SW480 (cell line): Measurements from ENCODE around the gene SLC7A7.
"Not testable (repeated sequence)": the region's sequence is repeated elsewhere in the genome, so short reads cannot be mapped to it uniquely, and the experiment has no call there.

Source experiments
- DNase-seq: peaks from one replicate; pipeline ENCODE4 v3.0.0-alpha.2; 2016; ENCODE audit warnings: low spot score

SLC7A7 gene

DNA sequence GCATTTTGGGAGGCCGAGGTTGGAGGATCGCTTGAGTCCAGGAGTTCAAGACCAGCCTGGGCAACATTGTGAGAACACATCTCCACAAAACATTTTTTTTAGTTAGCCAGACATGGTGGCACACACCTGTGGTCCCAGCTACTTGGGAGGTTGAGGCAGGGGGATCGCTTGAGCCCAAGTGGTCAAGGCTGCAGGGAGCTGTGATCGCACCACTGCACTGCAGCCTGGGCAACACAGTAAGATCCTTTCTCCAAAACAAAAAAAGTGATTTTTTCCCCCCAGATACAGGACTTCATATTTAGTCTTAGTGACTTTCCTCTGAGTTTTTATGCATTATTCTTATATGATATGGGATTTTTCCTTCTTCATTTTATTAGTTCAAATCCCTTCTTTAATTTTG is 28.6 kb downstream of the SLC7A7 start:
- DNase-seq = no peak

DNA sequence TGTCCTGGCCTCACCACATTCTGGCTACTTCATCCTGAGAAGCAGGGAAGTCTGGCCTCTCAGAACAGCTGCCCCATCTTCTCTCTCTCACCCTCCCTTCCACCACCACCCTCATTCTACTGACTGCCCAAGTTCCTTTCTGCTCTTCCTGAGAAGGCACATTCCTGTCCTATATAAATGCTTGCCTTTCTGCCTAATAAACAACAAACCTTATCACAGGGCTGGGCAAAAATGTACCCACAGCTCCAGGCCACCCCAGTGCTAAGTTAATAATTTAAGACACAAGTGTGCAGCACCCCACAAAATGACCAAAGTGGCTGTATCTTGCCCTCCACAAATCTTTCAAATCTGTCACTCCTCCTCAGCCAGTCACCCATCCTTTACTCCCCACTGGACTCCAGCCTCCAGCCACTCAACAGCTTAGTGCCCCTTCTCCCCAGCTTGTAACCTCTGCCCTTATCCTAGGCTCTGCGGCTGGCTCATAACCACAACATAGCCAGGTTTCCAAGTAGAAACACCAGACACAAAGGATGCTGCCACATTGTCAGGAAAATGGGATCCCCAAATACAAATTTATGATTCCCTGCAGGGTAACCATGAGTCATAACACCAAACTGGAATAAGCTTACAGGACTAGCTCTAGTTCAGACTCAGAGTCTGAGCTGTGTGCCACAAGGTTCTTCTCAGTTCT is 33.8 kb downstream of the SLC7A7 start:
- peak; percentile 40 for DNase-seq

DNA sequence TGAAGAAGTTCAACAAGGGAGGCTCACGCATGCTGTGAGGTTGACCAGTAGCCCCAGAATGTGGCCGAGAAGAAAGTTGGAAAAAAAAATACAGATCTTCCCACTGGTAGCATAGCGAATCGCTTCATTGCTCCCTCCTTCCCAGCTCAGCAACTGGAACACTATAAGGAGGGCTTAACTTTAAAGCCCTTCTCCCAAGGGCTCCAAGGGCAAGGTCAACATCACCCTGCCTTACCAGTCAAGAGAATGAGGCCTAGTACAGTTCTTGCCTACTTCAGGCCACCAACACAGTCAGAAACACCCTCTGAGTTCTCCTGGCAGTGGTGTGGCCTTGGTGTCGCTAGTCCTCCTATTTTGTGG is 34.3 kb downstream of the SLC7A7 start:
- no peak for DNase-seq

DNA sequence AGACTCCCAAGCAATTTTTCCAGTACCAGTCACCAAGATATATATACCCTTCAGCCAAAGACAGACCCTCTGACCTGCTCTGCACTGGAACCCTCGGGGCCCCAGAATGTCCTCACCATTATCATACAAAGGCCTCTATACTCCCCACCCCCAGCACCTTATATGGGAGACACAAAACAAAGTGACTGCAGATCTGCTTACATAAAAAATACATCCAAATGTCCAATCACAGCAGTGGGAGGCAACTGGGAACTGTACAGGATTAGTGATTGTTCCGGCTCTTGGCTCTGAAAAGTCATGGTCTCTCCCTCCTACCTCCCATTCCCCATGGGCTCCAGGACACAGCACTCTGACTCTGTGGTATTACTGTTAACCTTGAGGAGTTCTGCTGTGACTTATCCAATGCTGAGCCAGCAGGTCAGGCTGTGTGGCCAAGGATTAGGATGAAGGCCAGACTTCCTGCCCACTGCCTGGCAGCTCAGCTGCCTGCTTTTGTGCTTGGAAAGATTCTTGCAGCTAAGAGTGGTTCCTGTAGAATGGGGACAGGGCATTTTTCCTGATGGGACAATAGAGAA is 35.0 kb downstream of the SLC7A7 start:
- DNase-seq = no peak

DNA sequence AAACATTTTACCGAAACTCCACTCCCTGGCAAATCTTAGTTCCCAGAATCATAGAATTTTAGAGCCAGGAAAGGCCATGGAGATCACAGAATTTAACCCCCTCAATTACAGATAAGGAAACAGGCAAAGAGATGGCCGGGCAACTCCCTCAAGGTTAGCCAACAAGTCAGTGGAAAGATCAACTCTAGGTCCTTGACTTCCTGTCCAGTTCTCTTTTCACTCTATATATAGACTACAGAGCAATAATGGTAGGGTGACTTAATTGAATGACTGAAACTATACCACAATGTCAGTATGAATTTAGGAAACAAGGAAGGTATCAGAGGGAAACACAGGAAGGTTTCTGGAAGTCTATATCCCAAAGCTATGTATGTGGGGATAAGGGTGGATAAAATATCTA is 37.2 kb downstream of the SLC7A7 start:
- no peak for DNase-seq

DNA sequence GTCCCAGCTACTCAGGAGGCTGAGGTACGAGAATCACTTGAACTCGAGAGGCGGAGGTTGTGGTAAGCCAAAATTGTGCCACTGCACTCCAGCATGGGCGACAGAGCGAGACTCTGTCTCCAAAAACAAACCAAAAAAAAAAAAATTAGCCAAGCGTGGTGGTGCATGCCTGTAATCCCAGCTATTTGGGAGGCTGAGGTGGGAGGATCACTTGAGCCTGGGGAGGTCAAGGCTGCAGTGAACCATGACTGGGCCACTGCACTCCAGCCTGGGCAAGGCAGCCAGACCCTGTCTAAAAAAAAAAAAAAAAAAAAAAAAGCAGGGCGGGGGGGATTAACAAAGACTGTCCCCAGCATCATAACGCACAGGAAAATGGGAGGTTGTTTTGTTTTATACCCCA is 38.4 kb downstream of the SLC7A7 start:
- not testable (repeated sequence) for DNase-seq

DNA sequence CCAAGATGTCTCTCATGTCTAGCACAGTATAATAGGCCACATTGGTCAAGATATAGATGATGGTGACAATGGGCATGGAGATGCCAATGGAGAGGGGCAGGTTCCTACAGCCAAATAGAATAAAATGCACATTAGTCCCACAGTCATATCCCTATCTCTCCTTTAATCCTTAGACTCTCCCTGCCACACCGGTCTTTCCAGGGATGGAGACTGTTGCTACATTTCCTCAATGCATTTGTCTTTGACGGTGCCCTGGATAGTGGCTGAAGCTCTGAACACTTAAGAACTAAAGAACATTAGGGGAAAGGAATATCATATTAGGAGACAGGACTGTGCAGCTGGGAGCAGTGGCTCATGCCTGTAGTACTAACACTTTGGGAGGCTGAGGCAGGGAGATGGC is 39.0 kb downstream of the SLC7A7 start:
- DNase-seq = no peak

DNA sequence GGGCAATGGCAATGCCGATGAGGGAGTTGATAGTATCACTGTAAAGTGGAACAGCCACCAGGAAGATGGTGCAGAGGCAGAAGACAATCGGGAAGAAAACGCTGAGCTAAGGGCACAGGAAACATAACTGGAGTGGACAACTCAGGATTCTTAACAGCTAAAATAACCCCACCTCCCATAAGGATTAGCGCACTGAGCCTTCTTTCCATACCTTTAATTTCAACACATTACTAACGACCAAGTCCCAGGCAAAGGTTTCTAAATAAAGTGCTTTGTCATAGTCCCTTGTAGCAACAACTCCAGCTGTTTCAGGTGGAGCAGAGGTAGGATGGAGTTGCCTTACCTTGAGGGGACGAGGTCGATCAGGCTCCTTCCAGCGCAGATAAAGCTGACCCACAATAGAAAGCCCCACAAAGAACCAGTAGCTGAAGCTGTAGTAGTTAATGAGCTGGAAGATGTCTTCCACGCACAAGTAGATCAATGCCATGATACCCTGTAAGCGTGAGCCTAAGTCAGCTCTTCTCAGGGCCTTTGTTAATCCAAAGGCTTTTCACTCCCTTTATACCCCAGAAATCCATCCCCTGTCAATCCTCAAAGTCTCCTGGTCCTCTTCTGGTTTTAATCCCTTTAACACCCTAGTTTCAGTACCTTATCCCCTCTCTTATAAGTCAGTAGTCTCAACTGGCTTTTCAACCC is 41.1 kb downstream of the SLC7A7 start:
- no peak for DNase-seq

DNA sequence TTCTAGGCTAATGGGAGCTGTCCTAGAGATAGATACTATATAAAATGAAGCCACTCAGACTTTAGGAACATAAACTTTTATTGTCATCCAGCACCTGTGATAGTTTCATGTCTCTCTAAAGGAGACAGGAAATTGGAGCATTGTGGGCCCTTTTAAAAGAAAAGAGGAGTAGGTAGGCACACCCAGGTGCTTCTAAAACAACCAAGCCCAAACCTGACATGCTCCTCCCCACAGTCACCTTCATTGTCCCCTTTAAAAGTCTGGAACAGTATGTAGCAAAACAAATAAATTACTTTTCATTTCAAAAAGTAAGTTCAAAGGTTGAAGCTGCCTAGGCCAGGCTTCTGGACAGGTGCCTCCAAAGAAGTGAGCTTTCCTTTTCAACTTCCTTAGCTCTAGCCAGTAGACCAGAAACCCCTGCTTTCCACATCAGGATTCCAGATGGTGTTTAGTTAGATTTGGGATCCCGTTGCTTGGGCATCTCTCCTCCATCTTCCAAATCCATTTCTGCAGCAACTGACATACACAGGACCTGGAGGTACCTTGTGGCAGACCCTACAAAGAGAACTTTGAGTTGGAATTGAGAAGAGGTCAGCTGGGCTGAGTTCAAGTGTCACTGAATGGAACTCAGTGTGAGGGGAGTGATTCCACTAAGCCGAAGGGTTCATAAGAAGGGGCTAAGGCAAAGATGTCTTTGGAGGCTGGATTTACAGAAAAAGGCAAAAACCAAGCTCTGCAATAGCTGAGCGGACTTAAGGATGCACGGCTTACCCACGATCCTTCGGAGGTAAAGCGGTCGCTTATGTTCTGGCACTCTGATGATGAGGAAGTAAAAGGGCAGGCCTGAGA is 41.8 kb downstream of the SLC7A7 start:
- DNase-seq = no peak

DNA sequence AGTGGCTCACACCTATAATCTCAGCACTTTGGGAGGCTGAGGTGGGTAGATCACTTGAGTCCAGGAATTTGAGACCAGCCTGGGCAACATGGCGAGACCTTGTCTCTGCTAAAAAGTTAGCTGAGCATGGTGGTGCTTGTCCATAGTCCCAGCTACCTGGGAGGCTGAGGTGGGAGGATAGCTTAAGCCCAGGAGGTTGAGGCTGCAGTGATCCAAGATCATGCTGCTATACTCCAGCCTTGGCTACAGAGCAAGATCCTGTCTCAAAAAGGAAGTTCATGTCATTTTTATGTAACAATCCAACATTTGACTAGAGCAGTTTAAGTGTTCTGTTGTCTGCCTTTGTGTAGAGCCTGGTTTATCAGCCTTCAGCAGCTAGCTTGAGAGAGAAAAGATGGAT is 42.5 kb downstream of the SLC7A7 start:
- no peak for DNase-seq

DNA sequence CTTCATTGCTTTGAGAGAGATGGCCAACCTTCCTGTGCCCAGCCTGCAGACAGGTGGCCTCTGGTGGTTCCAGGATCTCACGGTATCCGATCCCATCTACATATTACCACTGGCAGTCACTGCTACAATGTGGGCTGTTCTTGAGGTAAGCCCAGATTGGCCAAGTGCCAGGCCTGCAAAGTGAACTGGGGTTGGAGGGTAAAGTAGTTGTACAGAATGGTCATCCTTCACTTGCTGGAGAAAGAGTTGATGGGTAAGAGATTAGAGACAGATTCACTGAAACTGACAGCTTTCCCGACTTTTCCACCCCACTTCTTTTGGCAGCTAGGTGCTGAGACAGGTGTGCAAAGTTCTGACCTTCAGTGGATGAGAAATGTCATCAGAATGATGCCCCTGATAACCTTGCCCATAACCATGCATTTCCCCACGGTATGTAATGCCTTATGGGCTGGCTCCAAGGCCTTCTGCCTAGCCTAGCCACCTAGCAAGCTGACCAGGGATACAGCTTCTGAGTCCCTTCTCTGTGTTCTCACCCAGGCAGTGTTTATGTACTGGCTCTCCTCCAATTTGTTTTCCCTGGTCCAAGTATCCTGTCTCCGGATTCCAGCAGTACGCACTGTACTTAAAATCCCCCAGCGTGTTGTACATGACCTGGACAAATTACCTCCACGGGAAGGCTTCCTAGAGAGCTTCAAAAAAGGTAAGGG is 44.6 kb downstream of the SLC7A7 start:
- DNase-seq = no peak

DNA sequence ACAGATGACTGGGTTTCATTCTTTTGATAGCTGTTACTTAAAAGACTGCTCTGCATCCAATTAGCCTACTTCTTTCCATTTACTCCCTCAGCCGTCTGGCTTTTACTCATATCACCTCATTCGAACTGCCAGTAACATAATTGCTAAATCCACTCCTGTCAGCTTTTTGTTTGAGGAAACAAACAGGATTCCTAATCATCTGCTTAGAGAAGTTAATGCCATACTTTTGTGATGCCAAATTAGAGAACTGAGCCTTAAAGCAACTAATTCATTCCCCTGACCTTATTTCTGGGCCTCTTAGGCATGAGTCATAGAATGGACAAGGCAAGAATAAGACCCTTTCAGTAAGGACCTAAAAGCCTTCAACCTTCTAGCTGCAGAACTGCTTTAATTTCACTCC is 45.9 kb downstream of the SLC7A7 start:
- no peak for DNase-seq

DNA sequence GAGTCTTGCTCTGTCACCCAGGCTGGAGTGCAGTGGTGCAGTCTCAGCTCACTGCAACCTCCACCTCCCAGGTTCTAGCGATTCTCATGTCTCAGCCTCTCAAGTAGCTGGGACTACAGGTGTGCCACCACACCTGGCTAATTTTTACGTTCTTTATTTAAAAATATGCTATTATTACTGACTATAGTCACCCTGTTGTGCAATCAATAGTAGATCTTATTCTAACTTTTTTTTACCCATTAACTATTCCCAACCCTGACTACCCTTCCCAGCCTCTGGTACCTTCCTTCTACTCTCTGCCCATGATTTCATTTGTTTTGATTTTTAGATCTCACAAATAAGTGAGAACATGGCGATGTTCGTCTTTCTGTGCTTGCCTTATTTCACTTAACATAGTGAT is 46.3 kb downstream of the SLC7A7 start:
- DNase-seq = no peak

DNA sequence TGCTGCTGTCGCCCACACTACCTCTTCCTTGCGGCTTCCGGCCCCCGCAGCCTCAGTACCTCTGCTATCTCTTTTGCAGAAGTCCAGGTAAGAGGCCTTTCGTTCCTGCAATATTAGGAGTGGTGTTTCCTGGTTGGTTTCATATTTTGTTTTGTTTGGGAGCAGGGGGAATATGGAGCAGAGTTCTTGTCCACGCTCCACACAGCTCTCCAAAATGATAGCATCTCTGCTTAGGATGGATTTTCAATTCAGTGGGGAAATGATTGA is 48.0 kb downstream of the SLC7A7 start:
- DNase-seq = no peak

DNA sequence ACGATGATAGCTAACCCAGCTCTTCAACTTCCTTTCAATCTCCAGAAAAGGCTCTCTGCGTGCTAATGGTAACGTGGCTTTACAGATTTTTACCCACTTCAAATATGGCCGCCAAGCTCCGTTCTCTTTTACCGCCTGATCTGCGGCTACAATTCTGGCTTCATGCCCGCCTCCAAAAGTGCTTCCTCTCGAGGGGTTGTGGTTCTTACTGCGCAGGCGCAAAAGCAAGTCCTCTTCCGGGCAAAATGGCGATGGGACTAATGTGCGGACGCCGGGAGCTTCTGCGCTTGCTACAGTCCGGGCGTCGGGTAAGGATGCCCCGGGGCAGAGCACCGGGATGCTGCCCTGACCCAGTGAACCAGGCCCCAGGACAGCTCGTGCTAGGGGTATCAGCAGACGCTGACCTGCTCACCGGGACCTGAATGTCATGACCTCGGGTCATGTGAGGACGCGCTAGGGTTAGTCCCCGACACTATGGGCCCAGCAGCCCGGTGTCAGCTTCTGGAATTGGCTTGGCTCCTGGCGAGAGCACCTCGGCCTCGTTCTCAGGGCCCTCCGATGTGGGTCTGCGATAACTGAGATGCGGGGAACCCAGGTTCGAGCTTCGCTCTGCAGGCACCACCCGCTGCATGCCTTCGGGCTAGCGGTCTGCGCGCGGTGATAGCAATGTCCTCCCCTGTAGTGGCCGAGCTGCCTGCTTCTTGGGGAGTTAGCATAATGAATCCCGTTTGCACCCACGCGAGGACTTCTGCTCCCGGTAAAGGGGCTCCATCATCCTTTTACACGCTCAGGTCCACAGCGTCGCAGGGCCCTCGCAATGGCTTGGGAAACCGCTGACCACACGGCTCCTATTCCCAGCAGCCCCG is 48.5 kb downstream of the SLC7A7 start, which contains the start of gene OXA1L:
TSS of gene OXA1L (plus strand) at position 232 of the 866 bp plus-strand sequence. CDS start at position 246, 14 bp downstream.
- DNase-seq = peak; percentile 95

DNA sequence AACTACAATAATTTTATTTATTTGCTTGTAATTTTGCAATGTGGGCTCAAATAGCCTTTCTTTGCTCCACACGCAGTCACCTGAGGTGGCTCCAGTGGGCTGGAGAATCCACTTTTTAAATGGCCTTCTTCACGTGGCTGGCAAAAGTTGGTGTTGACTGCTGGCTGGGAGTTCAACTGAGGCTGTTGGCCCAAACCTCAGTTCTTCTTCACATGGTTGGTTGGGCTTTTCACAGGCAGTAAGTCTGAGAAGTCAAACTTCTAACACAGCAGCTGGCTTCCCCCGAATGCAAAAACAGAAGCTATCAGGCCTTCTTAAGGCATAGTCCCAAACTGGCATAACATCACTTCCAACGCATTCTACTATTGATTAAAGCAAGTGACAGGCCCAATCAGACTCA is 50.9 kb downstream of the SLC7A7 start:
- no peak for DNase-seq

DNA sequence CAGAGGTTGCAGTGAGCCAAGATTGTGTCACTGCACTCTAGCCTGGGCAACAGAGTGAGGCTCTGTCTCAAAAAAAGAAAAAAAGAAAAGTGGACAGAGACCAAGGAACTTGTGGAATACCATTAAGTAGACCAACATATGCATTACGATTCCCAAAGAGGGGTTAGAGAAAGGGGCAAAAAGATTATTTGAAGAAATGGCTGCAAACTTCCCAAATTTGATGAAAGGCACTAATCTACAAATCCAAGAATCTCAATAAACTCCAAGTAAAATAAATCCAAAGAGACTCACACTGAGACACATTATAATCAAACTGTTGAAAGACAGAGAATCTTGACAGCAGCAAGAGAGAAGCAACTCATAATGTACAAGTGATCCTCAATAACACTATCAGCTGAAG is 53.5 kb downstream of the SLC7A7 start:
- no peak for DNase-seq

DNA sequence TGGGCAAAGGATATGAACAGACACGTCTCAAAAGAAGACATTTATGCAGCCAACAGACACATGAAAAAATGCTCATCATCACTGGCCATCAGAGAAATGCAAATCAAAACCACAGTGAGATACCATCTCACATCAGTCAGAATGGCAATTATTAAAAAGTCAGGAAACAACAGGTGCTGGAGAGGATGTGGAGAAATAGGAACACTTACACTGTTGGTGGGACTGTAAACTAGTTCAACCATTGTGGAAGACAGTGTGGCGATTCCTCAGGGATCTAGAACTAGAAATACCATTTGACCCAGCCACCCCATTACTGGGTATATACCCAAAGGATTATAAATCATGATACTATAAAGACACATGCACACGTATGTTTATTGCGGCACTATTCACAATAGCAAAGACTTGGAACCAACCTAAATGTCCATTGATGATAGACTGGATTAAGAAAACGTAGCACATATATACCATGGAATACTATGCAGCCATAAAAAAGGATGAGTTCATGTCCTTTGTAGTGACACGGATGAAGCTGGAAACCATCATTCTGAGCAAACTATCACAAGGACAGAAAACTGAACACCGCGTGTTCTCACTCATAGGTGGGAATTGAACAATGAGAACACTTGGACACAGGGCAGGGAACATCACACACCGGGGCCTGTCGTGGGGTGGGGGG is 57.1 kb downstream of the SLC7A7 start:
- not testable (repeated sequence) for DNase-seq

DNA sequence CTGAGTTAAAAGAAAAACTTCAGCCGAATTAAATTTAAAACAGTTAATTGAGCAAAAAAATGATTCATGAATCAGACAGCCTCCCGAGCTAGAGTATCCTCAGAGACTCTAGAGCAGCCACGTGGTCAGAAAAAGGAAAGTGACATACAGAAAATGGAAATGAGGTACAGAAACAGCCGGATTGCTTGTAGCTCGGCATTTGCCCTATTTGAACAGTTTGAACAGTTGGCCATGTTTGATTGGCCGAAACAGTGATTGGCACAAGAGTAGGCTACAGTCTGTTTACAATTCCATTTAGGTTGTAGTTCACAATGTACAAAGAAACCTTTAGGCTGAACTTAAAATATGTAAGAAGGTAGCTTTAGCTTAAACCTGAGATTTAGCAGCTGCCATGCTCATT is 61.6 kb downstream of the SLC7A7 start:
- DNase-seq = no peak

DNA sequence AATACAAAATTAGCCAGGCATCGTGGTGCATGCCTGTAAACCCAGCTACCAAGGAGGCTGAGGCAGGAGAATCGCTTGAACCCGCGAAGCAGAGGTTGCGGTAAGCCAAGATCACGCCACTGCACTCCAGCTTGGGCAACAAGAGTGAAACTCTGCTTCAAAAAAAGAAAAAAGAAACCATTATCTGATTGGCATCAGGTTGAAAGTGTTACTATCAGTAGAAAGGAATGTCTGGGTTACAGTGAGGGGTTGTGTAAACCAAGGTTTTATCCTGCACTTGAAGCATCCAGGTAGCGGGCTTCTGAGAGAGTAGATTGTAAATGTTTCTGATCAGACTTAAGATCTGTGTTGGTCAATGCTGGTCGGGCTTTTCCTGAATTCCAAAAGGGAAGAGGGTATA is 62.8 kb downstream of the SLC7A7 start:
- DNase-seq = no peak

DNA sequence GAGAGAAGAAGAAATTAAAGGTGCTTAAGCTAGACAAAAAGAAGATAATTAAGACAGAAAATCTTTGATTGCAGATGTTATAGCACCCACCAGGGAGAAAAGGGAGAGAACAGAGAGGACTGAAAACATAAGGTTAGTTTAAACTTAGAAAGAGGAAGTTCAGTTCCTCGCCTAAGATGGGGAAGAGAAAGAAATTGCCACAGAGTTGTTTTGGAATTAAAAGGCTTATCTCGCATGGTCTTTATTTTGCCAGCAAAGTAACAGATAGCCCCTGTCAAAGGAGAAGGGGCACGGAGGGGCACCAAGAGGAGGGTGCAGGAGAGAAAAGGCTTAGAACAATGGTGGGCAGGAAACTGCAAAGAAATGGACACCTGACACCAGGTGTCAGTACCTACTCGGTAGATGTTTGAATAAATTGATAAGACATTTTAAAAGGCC is 66.6 kb downstream of the SLC7A7 start:
- DNase-seq = no peak
